HepG2 (cell line): ENCODE data around the gene EXOSC6. TPM values are rescaled to one million over a fixed set of nuclear protein-coding genes. Genes with fewer than 3 reads are reported as not detected.

Experiments
- ASH2L ChIP-seq: fragments of 300-600, 200-600 bp; sonication (generic); IDR thresholded peaks from 2 replicates; pipeline ENCODE4 v1.7.0; 2017; ENCODE audit warnings: low read depth, mild to moderate bottlenecking, moderate library complexity, mixed read lengths, low read length; ENCODE audit not compliant: insufficient read length
- ATM ChIP-seq: fragments of 450-650 bp; IDR thresholded peaks from 2 replicates; pipeline ENCODE4 v1.7.1; 2017; ENCODE audit warnings: mild to moderate bottlenecking, borderline replicate concordance
- EED ChIP-seq: sonication (generic); formaldehyde crosslinking; IDR thresholded peaks from 2 replicates; pipeline ENCODE4 v1.5.0; 2020; ENCODE audit warnings: mild to moderate bottlenecking, missing genetic modification reagents
- ZIK1 ChIP-seq: sonication (generic); formaldehyde crosslinking; IDR thresholded peaks from 2 replicates; pipeline ENCODE4 v1.5.0; 2020; ENCODE audit warnings: mild to moderate bottlenecking, low read depth, missing genetic modification reagents, borderline replicate concordance
- ZNF407 ChIP-seq: sonication (generic); formaldehyde crosslinking; IDR thresholded peaks from one replicate; pipeline ENCODE4 v1.5.1; 2020; ENCODE audit warnings: mild to moderate bottlenecking, missing genetic modification reagents; ENCODE audit errors: not compliant biosample characterization
- ZNF704 ChIP-seq: sonication (generic); formaldehyde crosslinking; IDR thresholded peaks from 2 replicates; pipeline ENCODE4 v1.8.1; 2023; ENCODE audit warnings: mild to moderate bottlenecking, inconsistent platforms, moderate library complexity, missing genetic modification reagents, borderline replicate concordance
- polyA plus RNA-seq, 8 experiments: library from polyadenylated mRNA; depleted of rRNA in 3 of 8; stranded (reverse) in 7 of 8; unstranded in 1 of 8; fragments of >200 nt; fragmentation: Illumina TruSeq in 4 of 8; extraction: Trizol in 4 of 8; gene quantifications; 2 replicates each; pipeline versions ENCODE4 v1.2.1 to v1.2.3, GENCODE V29; 2011 to 2016; ENCODE audit warnings: low read depth in 4 of 8, missing spikeins in 1 of 8, mixed read lengths in 1 of 8; ENCODE audit not compliant: insufficient read depth in 1 of 8
- total RNA-seq, 5 experiments: library from RNA; depleted of rRNA; stranded (reverse); fragments of >200 nt; fragmentation: Illumina TruSeq; extraction: Trizol; gene quantifications; 2 replicates each; pipeline ENCODE4 v1.2.3, GENCODE V29; 2016; ENCODE audit warnings: low read depth in 1 of 5
- TF ChIP-seq, protein P1 (sequence below): sonication (generic); formaldehyde crosslinking; IDR thresholded peaks from 2 replicates; pipeline ENCODE4 v1.5.0; 2020; ENCODE audit warnings: mild to moderate bottlenecking, missing genetic modification reagents, borderline replicate concordance

EXOSC6 gene
- total and polyA plus RNA-seq, 2 of the 13 experiments (the other 11 are each of a cell fraction or from before 2014, with no cell fraction given), result 13.1 to 39.9 TPM

- TF ChIP-seq ZNF407 (peak; percentile 76), ZIK1 (CRISPR knock-in tag) (peak; percentile 56; the same call in 1 of the 2 replicates), EED (CRISPR knock-in tag) (peak; percentile 84; the same call in 1 of the 2 replicates), ATM (no peak), ZNF704 (CRISPR knock-in tag) (peak; percentile 89), ASH2L (peak; percentile 78)
- TF ChIP-seq, protein P1, sequence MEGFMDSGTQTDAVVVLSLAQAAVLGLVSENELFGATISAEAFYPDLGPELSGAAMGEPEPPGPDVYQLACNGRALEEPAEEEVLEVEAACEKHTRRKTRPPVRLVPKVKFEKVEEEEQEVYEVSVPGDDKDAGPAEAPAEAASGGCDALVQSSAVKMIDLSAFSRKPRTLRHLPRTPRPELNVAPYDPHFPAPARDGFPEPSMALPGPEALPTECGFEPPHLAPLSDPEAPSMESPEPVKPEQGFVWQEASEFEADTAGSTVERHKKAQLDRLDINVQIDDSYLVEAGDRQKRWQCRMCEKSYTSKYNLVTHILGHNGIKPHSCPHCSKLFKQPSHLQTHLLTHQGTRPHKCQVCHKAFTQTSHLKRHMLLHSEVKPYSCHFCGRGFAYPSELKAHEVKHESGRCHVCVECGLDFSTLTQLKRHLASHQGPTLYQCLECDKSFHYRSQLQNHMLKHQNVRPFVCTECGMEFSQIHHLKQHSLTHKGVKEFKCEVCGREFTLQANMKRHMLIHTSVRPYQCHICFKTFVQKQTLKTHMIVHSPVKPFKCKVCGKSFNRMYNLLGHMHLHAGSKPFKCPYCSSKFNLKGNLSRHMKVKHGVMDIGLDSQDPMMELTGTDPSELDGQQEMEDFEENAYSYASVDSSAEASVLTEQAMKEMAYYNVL (CRISPR knock-in tag), result 0 out of 2 replicates have a peak, but pooled peaks have one; percentile 38
Observed at GRCh38 chr16:70289229-70290094, 37.7 kb upstream of the EXOSC6 start, which contains the start of gene AARS1 (continued).
